Muscle layer of duodenum (tissue), 2 donors: ENCODE measurements around the gene SYT12.

Source experiments
- H3K27ac ChIP-seq: one replicate; pipeline ENCODE4 v1.7.0; 2013; ENCODE audit warnings: mild to moderate bottlenecking, low read length
- H3K27me3 ChIP-seq: one replicate; pipeline ENCODE4 v1.7.0; 2013; ENCODE audit warnings: low read depth, mild to moderate bottlenecking, control low read depth, low read length
- H3K36me3 ChIP-seq, 2 donors: one replicate each; pipeline ENCODE4 v1.7.0; 2013; ENCODE audit warnings: low read length in 2 of 2, control low read depth in 1 of 2, mild to moderate bottlenecking in 1 of 2; ENCODE audit not compliant: insufficient read depth in 2 of 2, control insufficient read depth in 1 of 2
- H3K4me1 ChIP-seq, 2 donors: one replicate each; pipeline ENCODE4 v1.7.0; 2013; ENCODE audit warnings: low read length in 2 of 2, mild to moderate bottlenecking in 2 of 2, control low read depth in 1 of 2, moderate library complexity in 1 of 2; ENCODE audit not compliant: insufficient read depth in 2 of 2, control insufficient read depth in 1 of 2
- H3K4me3 ChIP-seq, 2 donors: one replicate each; pipeline ENCODE4 v1.7.0; 2013; ENCODE audit warnings: low read length in 2 of 2, low read depth in 1 of 2, mild to moderate bottlenecking in 1 of 2
- H3K9me3 ChIP-seq, 2 donors: one replicate each; pipeline ENCODE4 v1.7.0; 2013; ENCODE audit warnings: low read length in 2 of 2, control low read depth in 1 of 2, mild to moderate bottlenecking in 1 of 2; ENCODE audit not compliant: control insufficient read depth in 1 of 2
- donor health status: healthy.

Gene SYT12

GRCh38 chr11:67032830-67033551 is 10.1 kb downstream of the SYT12 start:
- Histone ChIP-seq H3K4me1 (no peaks in the 10 kb centered on the region), H3K36me3 (no peaks in the 10 kb centered on the region), H3K27ac (no peak overlapping the region), H3K4me3 (no peak overlapping the region), H3K9me3 (no peaks in the 10 kb centered on the region), H3K27me3 (peaks cover 3% of the 10 kb centered on the region)

GRCh38 chr11:67033661-67034166 is 10.8 kb downstream of the SYT12 start:
- peaks cover 3% of the 10 kb centered on the region for H3K27me3 ChIP-seq
- no peak overlapping the region for H3K27ac ChIP-seq
- H3K4me3 ChIP-seq, result no peak overlapping the region
- H3K4me1 ChIP-seq, result no peaks in the 10 kb centered on the region
- H3K9me3 ChIP-seq, result no peaks in the 10 kb centered on the region
- H3K36me3 ChIP-seq, result no peaks in the 10 kb centered on the region

- Histone ChIP-seq H3K4me3 (no peak overlapping the region), H3K27me3 (peaks cover 3% of the 10 kb centered on the region), H3K27ac (no peak overlapping the region), H3K36me3 (no peaks in the 10 kb centered on the region), H3K9me3 (no peaks in the 10 kb centered on the region), H3K4me1 (no peaks in the 10 kb centered on the region)
These were observed 11.4 kb downstream of the SYT12 start for GRCh38 chr11:67034350-67034749.

- H3K9me3 ChIP-seq, result no peaks in the 10 kb centered on the region
These were observed 17.2 kb downstream of the SYT12 start for GRCh38 chr11:67040147-67040546.

DNA sequence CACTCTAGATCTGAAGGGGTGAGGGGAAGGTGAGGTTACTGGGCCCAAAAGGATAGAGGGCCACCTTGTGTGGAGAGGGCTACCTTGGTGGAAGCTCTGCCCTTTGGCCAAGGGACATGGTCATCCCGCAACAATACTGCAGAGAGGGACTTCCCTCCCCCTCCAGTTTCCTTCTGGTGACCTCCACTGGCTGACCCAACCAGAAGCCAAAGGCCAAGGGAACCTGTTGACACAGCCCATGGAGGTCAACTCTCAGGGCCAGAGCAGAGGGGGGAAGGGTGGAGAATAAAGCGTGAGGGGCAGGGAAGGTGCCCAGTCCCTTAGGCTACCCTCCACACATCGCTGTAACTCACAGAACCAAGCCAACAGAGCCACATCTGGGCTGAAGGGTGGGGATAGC is 18.7 kb downstream of the SYT12 start:
- no peaks in the 10 kb centered on the region for H3K36me3 ChIP-seq
- no peaks in the 10 kb centered on the region for H3K4me1 ChIP-seq
- no peak overlapping the region for H3K27ac ChIP-seq
- no peaks in the 10 kb centered on the region for H3K9me3 ChIP-seq
- H3K4me3 ChIP-seq, result no peak overlapping the region
- peaks cover 3% of the 10 kb centered on the region for H3K27me3 ChIP-seq

More at GRCh38 chr11:67040147-67040546, 17.2 kb downstream of the SYT12 start:
- Histone ChIP-seq H3K27ac (no peak overlapping the region), H3K27me3 (peaks cover 3% of the 10 kb centered on the region), H3K4me3 (no peak overlapping the region), H3K4me1 (no peaks in the 10 kb centered on the region), H3K36me3 (no peaks in the 10 kb centered on the region)

DNA sequence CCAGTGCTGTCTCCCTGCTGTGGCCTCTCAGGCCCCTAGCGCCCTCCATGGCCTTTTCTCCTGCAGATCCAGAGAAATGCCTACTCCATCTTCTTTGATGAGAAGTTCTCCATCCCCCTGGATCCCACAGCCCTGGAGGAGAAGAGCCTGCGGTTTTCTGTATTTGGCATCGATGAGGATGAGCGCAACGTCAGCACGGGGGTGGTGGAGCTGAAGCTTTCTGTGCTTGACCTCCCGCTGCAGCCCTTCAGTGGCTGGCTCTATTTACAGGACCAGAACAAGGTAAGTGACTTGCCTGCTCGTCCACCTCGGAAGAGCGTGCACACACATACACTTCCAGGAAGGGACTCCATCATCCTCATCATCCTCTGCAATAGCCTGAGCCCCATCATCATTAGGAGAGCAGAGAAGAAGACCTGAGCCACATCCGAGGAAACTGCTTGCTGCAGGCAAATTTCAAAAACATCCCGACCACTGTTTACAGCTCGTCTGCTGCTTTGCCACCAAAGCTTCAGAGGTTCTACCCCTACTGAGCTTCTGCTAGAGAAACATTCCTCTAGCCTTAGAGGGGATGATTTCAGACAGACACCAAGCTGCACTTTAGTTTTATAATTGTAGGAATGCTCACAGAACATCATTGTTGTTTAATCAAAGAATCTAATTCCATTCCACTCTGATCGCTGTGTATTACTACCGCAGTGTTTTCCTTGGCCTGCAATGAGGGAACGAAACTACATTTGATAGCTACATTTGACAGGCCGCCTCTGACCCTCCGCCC is 20.8 kb downstream of the SYT12 start:
- H3K4me1 ChIP-seq, result no peaks in the 10 kb centered on the region
- H3K27ac ChIP-seq, result no peak overlapping the region
- no peaks in the 10 kb centered on the region for H3K36me3 ChIP-seq
- no peaks in the 10 kb centered on the region for H3K9me3 ChIP-seq
- H3K4me3 ChIP-seq, result no peak overlapping the region
- no peaks in the 10 kb centered on the region for H3K27me3 ChIP-seq

DNA sequence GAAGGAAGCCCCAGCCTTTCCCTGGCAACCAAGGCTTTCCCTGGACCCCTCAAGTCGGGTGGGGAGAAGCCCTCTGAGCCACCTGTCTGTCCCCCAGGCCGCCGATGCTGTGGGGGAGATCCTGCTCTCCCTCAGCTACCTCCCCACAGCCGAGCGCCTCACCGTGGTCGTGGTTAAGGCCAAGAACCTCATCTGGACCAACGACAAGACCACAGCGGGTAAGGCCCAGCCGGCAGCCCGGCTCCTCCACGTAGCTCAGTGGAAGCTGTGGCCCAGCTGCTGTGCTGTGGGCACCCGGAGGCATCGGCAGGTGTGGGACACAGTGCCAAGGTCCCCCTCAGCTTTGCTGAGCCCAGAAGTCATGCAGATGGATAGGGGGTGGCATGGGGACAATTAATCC is 21.6 kb downstream of the SYT12 start:
- no peaks in the 10 kb centered on the region for H3K36me3 ChIP-seq

GRCh38 chr11:67045314-67045713 is 22.4 kb downstream of the SYT12 start:
- H3K27ac ChIP-seq, result no peak overlapping the region
- no peaks in the 10 kb centered on the region for H3K4me1 ChIP-seq
- H3K27me3 ChIP-seq, result no peaks in the 10 kb centered on the region
- H3K36me3 ChIP-seq, result no peaks in the 10 kb centered on the region
- H3K9me3 ChIP-seq, result no peaks in the 10 kb centered on the region
- H3K4me3 ChIP-seq, result no peak overlapping the region

More for the DNA sequence above, 21.6 kb downstream of the SYT12 start:
- H3K4me3 ChIP-seq, result no peak overlapping the region
- no peaks in the 10 kb centered on the region for H3K27me3 ChIP-seq
- H3K9me3 ChIP-seq, result no peaks in the 10 kb centered on the region
- H3K4me1 ChIP-seq, result no peaks in the 10 kb centered on the region
- H3K27ac ChIP-seq, result no peak overlapping the region

DNA sequence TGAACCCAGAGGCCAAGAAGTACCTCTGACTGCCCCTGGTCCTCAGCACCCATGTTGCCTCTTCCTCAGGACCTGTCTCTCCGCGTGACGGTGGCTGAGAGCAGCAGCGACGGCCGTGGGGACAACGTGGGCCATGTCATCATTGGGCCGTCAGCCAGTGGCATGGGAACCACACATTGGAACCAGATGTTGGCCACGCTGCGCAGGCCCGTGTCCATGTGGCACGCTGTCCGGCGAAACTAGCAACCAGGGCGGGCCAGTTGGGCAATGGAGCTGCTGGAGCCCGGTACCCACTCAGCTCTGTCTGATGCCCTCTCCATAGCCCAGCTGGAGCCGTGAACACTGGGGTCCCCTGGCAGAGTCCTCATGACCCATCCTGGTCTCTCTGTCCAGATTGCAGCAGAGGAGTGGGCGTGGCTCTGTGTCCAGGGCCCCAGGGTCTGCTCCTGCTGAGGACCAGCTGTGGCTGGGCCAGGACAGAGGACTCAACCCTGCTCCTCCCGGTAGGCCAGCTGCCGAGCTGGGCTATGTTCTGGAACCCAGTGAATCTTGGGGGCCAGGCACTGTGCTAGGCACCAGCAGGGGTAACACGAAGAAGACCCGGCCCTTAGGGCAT is 25.7 kb downstream of the SYT12 start:
- no peak overlapping the region for H3K27ac ChIP-seq
- no peaks in the 10 kb centered on the region for H3K9me3 ChIP-seq
- no peaks in the 10 kb centered on the region for H3K27me3 ChIP-seq
- H3K4me1 ChIP-seq, result no peaks in the 10 kb centered on the region
- H3K36me3 ChIP-seq, result no peaks in the 10 kb centered on the region
- no peak overlapping the region for H3K4me3 ChIP-seq

GRCh38 chr11:67050139-67050538 is 27.2 kb downstream of the SYT12 start:
- no peak overlapping the region for H3K4me3 ChIP-seq
- H3K36me3 ChIP-seq, result peaks cover 0 to 3% of the 10 kb centered on the region in 2 donors
- no peaks in the 10 kb centered on the region for H3K4me1 ChIP-seq
- no peaks in the 10 kb centered on the region for H3K27me3 ChIP-seq
- no peak overlapping the region for H3K27ac ChIP-seq
- H3K9me3 ChIP-seq, result no peaks in the 10 kb centered on the region

DNA sequence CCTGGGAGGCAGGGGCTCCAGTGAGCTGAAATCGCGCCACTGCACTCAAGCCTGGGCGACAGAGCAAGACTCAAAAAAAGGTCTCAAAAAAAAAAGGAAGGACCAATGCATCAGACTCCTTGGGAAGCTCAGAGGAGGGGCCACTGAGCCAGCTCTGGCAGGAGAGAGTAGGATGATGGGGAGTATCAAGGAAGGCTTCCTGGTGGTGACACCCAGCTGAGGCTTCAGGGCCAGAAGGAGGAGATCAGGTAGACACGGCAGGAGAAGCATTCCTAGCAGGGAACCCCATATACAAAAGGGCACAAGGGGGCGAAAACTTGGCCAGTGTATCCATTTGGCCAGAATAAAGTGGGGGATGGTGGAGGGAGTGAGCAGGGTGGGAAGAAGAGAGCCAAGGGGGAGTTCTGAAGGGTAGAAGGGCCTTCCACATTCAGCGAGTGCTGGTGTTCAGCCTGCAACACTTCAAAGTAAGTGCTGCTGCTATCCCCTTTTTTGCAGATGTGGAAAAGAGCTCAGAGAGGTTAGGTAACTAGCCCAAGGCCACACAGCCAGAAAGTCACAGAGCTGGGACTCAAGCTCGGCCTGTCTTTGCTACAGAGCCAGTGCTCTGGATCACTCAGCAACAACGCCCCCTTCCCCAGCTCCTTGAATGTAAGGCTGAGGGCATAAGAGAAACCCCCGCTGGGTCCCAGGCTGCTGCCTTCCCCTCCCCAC is 28.4 kb downstream of the SYT12 start:
- peaks cover 0 to 3% of the 10 kb centered on the region in 2 donors for H3K36me3 ChIP-seq
- H3K9me3 ChIP-seq, result no peaks in the 10 kb centered on the region
- no peak overlapping the region for H3K4me3 ChIP-seq
- no peak overlapping the region for H3K27ac ChIP-seq
- peaks cover 0 to 10% of the 10 kb centered on the region in 2 donors for H3K4me1 ChIP-seq
- no peaks in the 10 kb centered on the region for H3K27me3 ChIP-seq
